GM18868 (cell line): ENCODE data around the gene COPS2.
A peak's percentile ranks its signal among the peaks of the same experiment; 100 is the strongest.
"Not testable (repeated sequence)": the region's sequence is repeated elsewhere in the genome, so short reads cannot be mapped to it uniquely, and the experiment has no call there.

Experiments used
- ATAC-seq: cut with Tn5 transposase; IDR thresholded peaks from one replicate; pipeline ENCODE4 v1.9.1; 2021; ENCODE audit warnings: mild to moderate bottlenecking, moderate library complexity; ENCODE audit not compliant: unreplicated experiment

COPS2 gene

DNA sequence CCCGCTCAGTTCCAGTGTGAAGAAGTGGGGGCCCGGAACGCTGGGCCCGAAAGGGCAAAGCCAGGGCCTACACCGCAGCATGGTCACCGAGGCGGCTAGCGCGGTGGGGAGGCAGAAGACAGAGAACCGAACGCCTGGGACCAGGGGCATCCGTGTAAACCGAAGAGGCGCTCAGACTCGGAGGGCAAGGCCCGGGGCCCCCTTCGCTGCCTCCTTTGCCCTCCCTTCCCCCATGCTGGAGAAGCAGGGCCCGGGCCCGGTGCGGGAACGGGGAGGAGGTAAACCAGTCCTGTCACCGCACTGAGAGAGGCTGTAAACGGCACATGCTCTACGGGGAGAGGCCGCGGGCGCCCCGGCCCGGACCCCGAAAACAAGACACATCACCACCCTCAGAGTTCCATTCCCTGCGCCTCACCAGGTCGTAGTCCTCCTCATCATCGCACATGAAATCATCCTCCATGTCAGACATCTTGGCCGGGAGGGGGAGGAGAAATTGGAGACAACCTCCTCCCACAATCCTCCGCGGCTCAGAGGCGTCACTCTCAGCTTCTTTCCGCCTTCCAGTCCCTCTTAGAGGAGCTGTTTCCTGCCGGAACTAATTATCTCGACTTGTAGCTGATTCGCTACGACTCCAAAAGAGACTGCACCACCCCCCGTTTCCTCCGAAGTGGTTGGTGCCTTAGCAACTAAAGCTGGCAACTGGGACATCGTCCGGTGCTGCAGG, at the start of gene COPS2:
TSS of gene COPS2 (minus strand) at position 490 of the 724 bp plus-strand sequence. CDS start at position 469, 21 bp downstream.
- peak; percentile 91 for ATAC-seq

DNA sequence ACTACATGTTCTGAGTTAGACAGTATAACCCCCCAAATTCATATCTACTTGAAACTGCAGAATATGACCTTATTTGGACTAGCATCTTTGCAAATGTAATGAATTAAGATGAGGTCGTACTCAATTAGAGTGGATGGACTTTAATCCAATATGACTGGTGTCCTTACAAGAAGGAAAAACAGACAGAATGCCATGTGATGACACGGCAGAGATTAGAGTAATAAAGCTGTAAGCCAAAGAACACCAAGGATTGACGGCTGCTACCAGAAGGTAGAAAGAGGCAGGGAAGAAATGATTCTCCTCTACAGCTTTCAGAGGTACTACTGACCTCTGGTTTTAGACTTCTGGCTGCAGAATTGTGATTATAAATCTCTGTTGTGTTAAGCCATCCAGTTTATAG, 44.9 kb upstream of the COPS2 start:
- ATAC-seq = no peak

DNA sequence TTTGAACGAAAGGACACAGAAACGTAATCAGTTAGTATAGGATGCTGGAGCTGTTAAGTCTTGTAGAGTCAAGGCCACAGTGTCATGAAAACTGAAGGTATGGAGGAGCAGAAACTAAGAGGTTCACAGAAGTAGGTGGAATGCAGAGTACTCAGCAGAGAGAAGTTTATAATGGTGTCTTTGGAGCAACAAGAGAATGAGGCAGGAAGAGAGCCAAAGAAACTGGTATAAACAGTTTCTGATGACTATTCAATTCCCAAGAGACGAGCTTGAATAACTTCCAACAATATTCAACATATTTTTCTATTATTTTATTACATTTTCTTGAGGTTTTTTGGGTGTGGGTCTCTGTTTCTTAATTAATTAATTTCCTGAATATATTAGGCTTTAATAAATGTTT, 44.3 kb upstream of the COPS2 start:
- ATAC-seq = no peak

DNA sequence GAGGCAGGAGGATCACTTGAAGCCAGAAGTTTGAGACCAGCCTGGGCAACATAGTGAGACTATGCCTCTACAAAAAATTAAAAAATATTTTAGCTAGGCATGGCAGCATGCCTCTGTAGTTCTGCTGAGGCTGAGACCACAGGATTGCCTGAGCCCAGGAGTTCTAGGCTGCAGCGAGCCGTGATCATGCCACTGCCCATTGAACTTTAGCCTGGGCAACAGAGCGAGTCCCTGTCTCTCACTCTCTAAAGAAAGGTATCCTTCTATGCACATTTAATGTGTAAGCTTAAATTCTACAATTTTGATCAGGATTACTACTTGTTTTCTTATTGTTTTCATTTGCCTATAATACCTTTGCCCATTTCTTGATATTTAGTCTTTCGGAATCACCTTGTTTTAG, 41.5 kb upstream of the COPS2 start:
- ATAC-seq = no peak

DNA sequence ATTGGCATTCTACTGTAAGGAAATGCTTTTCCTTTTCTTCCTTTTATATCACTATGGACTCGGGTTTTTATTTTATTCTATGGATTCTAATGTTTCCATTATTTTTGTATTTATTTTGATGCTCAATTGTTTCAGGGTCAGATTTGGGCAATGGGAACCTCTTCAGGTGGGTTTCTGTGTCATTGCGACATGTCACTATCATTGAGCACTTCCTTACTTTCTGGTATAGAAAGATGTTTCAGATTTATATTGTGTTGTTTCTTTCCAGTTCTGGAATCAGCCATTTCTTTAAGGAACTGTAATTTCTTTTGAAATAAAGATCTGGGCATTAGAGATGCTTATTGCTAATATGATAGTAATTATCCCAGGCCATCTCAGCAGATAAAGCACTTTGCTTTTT, 36.5 kb upstream of the COPS2 start:
- no peak for ATAC-seq

DNA sequence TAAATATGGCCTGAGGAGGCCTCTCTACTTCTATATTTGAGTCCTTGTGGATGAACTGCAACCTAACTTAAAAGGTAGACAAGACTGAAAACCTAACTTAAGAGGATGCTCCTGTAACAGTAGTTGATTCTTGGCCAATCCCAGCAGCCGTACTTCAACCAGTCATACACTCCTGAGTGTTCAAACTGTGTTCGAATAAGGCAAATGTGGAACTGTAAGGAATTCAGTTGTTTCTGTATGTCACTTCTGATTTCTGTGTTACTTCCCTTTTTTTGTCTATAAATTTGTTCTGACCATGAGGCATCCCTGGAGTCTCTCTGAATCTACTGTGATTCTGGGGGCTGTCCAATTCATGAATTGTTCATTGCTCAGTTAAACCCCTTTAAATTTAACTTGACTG, 35.2 kb upstream of the COPS2 start:
- no peak for ATAC-seq

DNA sequence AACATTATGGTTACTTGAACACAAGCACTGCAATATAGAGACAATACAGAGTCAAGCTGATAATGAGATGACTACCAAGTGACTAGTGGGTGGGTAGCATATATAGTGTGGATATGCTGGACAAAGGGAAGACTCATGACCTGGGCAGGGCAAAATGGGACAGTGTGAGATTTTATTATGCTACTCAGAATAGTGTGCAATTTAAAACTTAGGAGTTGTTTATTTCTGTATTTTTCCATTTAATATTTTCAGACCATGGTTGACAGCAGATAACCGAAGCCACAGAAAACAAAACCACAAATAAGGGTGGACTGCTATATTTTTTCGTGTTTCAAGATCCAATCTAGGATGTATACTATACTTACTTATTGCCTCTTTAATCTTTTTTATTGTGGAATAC, 34.2 kb upstream of the COPS2 start:
- no peak for ATAC-seq

DNA sequence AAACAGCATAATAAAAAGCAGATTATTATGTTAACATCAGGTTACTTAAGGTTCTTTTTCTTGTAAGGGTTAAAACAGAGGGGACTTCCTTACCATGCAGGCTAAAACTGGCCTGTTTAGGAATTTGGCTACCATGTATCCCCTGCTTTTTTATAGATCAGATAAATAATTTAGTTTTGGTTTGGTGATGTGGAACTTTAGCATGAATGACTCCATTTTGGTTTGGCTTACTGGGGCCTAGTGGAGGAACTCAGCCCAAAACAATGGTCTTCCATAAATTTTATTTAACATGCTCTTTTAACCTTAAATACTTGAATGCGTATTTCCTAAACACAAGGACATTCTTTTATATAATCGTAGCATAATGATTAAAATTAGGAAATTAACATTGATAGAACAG, 33.5 kb upstream of the COPS2 start:
- no peak for ATAC-seq

DNA sequence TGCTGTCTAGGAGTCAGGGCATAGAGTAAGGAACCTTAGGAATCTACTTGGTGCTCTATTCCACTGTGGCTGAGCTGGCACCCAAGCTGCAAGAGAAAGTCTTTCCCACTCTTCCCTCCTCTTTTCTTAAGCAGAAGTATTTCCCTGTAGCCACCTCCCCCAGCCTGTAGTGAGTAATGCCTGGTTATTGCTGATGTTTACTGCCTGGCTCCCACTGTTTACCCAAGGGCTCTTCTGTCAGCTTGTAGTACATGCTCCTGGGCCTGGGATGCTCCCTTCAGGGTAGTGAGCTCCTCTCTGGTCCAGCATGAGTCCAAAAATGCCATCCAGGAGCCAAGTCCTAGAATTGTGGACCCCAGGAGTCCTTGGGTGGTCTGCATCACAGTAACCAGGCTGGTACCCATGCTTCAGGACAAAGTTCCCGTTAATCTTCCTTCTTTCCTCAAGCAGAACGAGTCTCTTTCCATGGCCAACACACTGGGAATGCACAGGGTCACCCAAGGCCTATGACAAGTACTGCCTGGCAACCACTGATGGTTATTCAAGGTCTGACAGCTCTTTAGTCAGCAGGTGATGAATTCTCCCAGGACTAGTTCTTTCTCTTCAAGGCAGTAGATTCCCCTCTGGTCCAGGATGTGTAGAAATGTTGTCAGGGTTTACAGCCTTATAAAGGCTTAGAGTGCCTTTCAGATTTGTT, 32.3 kb upstream of the COPS2 start:
- no peak for ATAC-seq

DNA sequence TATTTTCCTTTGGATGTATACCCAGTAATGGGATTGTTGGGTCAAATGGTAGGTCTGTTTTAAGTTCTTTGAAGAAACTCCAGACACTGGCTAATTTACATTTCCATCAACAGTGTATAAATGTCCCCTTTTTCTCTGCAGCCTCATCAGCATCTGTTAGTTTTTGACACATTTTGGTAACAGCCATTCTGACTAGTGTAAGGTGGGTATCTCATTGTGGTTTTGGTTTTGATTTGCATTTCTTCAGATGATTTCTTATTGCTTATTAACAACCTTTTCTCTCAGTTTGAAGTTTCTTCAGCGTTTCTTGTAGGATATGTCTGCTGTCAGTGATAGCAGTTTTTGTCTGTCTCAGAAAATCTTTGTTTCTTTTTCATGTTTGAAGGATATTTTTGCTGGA, 30.1 kb upstream of the COPS2 start:
- no peak for ATAC-seq

DNA sequence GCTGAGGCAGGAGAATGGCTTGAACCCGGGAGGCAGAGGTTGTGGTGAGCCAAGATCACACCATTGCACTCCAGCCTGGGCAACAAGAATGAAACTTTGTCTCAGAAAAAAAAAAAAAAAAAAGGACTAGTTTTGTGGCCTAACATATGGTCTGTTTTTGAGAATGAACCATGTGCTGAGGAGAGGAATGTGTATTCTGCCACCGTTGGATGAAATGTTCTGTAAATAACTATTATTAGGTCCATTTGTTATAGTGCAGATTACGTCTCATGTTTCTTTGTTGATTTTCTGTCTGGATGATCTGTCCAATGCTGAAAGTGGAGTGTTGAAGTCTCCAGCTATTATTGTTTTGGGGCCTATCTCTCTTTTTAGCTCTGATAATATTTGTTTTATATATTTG, 28.3 kb upstream of the COPS2 start:
- not testable (repeated sequence) for ATAC-seq

DNA sequence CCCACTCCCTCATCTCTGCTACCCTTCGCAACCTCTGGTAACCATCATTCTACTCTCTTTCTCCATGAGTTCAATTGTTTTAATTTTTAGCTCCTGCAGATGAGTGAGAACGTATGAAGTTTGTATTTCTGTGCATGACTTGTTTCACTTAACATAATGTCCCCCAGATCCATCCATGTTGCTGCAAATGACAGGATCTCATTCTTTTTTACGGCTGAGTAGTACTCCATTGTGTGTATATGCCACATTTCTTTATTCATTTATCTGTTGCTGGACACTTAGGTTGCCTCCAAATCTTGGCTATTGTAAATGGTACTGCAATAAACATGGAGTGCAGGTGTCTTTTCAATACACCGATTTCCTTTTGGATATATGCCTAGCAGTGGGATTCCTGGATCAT, 26.7 kb upstream of the COPS2 start:
- no peak for ATAC-seq

DNA sequence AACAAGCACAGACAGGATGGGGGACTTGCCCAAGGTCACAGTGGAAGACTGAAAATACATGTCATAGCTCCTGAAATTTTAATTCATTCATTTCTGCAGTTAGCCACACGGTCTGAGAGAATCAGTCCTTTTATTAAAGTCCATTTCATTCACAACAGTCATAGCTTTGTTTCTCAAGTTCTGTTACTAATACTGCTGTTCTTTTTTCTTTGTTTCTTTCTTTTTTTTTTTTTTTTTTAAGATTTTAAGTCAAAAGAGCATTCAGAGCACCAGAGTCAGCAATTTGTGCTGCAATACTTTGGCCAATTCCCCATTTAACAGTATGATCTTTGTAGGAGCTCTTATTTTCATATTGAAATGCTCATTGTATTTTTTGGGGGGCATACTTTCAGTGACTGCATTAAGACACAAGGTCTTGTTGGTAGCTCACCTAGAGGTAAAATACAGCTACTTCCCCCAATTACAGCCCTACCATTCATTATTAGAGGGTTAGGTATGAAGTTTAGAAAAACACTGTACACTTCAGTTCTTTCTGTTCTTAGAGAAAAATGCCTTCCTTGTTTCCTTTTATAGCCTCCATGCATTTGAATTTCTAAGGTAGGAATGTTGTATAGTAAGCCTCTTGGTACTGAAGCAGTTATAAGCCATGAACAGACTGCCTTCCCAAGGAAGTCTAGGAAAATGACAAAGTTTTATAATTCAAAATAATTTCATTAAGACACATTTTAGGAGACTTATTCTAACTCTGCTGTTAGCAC, 24.2 kb upstream of the COPS2 start:
- no peak for ATAC-seq

DNA sequence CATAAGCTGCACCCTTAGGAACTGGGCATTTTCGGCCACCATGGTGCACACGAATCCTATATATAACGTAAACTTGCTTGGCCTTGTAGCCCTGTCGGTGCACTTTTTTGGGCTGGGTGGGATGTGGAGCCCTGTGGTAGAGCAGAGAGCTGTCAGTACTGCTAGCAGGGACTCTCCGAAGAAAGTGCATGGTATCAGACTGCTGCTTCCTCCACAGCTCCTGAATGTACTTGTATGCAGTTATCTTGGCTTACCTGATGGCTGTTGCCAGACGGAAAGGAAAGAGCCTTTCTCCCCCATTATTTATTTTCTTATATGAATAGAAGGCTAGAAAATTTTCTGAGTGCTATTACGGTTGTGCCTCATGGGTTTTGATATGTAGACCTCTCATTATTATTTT, 23.1 kb upstream of the COPS2 start:
- ATAC-seq = no peak

DNA sequence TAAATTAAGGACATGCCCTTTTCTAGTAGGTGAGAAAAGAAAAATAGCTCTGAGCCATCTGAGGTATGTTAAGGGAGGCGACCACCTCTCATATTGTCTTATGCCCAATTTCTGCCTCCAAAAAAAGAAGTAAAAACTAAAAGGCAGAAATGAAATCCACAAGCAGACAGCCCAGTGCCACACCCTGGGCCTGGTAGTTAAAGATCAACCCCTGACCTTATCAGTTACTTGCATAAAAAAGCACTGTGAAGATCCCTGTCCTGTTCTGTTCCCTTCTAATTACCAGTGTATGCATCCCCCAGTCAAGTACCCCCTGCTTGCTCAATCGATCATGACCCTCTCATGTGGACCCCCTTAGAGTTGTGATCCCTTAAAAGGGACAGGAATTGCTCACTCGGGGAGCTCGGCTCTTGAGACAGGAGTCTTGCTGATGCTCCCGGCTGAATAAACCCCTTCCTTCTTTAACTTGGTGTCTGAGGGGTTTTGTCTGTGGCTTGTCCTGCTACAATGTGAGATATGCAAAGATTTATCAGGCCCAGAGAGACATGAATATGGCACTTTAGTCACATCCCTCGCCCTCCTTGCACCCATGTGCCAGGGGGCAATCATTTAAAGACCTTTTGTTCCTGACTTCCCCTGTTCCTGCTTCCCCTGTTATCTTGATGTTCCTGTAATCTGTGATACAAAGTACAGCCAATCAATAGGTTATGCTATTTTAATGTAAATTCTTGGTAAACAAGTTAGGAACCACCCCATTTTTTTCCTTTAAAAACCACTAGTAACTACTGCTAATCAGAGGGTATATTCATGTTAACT, 20.4 kb upstream of the COPS2 start:
- not testable (repeated sequence) for ATAC-seq

DNA sequence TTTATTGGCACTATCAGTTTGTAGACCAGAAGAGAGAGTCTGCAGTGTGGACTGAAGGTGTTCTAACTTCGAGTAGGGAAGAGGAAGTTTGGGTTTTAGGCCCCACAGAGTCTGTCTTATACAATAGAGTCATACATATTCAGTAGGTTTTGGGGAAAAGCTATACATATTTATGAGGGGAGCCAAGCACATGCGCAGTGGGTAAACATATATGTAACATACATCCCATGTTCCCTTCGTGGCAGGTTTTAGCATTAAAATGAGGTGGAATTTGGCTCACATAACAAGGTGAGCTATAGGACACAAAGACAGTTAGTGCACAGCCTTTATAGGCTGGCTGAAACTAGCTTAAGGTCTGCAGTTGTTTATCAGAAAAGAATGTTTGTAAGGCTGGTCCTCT, 19.5 kb upstream of the COPS2 start:
- ATAC-seq = no peak

DNA sequence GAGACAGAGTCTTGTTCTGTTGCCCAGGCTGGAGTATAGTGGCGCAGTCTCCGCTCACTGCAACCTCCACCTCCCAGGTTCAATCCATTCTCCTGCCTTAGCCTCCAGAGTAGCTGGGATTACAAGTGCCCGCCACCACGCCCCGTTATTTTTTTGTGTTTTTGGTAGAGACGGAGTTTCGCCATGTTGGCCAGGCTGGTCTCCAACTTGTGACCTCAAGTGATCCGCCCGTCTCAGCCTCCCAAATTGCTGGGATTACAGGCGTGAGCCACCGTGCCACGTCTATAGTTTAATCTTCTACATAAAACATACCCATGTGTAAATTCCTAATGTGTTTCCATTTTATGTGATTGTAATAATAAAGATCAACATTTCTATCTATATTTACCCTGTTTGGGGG, 16.4 kb upstream of the COPS2 start:
- ATAC-seq = no peak

DNA sequence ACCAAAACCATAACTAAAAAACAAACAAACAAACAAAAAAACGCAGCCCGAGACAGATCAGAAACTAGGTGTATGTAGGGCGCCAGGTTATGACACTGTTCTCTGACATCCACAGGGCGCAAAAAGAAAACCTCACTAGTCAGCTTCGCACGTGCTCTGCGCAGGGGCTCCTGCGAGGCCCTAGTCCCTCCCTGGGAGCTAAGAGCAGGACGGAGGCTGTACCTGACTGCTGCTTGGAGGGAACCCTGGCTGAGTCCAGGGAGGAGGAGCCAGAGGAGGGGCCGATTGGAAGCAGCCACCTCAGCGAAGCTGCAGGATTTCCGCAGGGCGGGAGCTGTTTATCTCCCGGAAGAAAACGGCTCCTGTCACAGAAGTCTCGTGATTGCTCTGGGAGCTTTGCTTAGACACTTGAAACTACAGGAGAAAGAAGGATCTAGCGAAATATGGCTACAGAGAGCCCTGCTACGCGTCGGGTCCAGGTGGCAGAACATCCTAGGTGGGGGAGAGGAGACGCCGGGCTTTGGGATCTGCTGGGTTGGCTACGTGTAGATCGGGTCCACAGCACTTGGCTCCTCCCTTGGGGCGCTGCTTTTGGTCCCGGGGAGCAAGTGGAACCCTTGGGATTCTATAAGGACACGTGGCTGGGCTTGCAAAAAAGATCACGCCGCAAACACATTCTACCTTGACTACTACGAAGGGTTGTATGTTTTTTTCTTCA, 14.6 kb upstream of the COPS2 start, which contains the start of gene GALK2:
TSS of gene GALK2 (plus strand) at position 368 of the 718 bp plus-strand sequence. CDS start at position 444, 76 bp downstream.
- peak; percentile 96 for ATAC-seq

DNA sequence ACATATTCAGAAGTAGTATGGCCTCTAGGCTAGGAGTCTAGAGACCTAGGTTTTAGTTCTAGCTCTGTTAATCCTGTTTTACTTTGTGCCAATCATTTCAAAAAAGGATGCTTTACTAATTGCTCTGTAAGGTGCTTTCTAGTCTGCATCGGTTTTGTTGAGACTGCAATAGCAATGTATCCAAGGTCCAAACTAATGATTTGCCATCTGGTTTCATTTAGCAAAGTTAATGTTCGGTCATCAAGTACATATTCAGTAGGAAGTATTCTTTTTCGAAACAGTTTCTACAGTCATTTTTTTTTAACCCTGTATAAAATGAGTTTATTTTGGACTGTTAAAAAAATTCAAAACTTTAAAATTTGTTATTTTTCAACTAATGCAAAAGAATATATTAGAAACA, 12.6 kb upstream of the COPS2 start:
- ATAC-seq = no peak

DNA sequence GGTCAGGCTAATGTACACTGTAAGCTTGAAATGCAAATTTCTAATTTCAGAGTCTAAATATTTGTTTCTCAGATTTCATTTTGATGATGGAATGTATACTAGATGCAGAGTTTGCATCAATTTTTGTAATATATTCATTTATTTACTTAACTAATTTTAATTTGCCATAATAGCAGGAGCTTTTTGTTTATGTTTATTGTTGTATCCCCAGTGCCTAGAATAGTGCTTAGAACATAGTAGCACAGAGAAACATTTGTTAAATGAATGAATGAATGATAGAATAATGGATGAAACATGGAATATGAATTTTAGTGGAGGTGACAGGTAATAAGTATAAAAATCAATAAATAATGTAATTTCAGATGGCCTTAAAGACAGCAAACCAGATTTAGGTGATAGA, 9.5 kb upstream of the COPS2 start:
- no peak for ATAC-seq
